GM23248 (cell line): ENCODE data around the gene FOXK1. TPM values are rescaled to one million over a fixed set of nuclear protein-coding genes. Genes with fewer than 3 reads are reported as not detected.

Experiments
- DNase-seq: peaks from one replicate; pipeline ENCODE4 v3.0.0-alpha.2; 2015
- H2AFZ ChIP-seq: fragments of 200-600 bp; sonication (generic); 2 replicates; pipeline ENCODE4 v1.6.1; 2016; ENCODE audit warnings: antibody characterized with exemption
- H3F3A ChIP-seq: fragments of 200-600 bp; sonication (generic); 2 replicates; pipeline ENCODE4 v1.6.1; 2016; ENCODE audit warnings: mild to moderate bottlenecking, antibody characterized with exemption, mixed run types; ENCODE audit not compliant: insufficient read depth
- H3K27ac ChIP-seq: fragments of 200-600 bp; sonication (generic); 2 replicates; pipeline ENCODE4 v1.5.1; 2016; ENCODE audit warnings: mild to moderate bottlenecking
- H3K27me3 ChIP-seq: fragments of 200-600 bp; sonication (generic); replicated peaks from 2 replicates; pipeline ENCODE4 v1.6.1; 2016; ENCODE audit warnings: mild to moderate bottlenecking; ENCODE audit not compliant: insufficient read depth
- H3K36me3 ChIP-seq: fragments of 200-600 bp; sonication (generic); 2 replicates; pipeline ENCODE4 v1.6.1; 2016; ENCODE audit warnings: low read depth, mild to moderate bottlenecking
- H3K4me1 ChIP-seq: fragments of 200-600 bp; sonication (generic); 2 replicates; pipeline ENCODE4 v1.6.1; 2016; ENCODE audit warnings: mild to moderate bottlenecking; ENCODE audit not compliant: insufficient read depth
- H3K4me2 ChIP-seq: fragments of 200-600 bp; sonication (generic); one replicate; pipeline ENCODE4 v1.6.1; 2016; ENCODE audit warnings: mild to moderate bottlenecking; ENCODE audit not compliant: unreplicated experiment
- H3K4me3 ChIP-seq: fragments of 200-600 bp; sonication (generic); 2 replicates; pipeline ENCODE4 v1.5.1; 2016; ENCODE audit warnings: mild to moderate bottlenecking
- H3K79me2 ChIP-seq: fragments of 200-600 bp; sonication (generic); 2 replicates; pipeline ENCODE4 v1.6.1; 2016; ENCODE audit warnings: mild to moderate bottlenecking; ENCODE audit not compliant: insufficient read depth
- H3K9ac ChIP-seq: fragments of 200-600 bp; sonication (generic); 2 replicates; pipeline ENCODE4 v1.6.1; 2016; ENCODE audit warnings: mild to moderate bottlenecking
- H3K9me2 ChIP-seq: fragments of 200-600 bp; sonication (generic); 2 replicates; pipeline ENCODE4 v1.6.1; 2016; ENCODE audit warnings: mixed run types, mild to moderate bottlenecking, moderate library complexity; ENCODE audit not compliant: insufficient read depth
- H3K9me3 ChIP-seq: fragments of 200-600 bp; sonication (generic); one replicate; pipeline ENCODE4 v1.6.1; 2017; ENCODE audit warnings: low read depth
- H4K20me1 ChIP-seq: fragments of 200-600 bp; sonication (generic); 2 replicates; pipeline ENCODE4 v1.6.0; 2016; ENCODE audit not compliant: insufficient read depth
- EZH2 ChIP-seq: fragments of 200-600 bp; sonication (generic); IDR thresholded peaks from 2 replicates; pipeline ENCODE4 v1.6.1; 2018; ENCODE audit warnings: antibody characterized with exemption, mild to moderate bottlenecking; ENCODE audit not compliant: insufficient read depth, poor library complexity, severe bottlenecking
- EZH2phosphoT487 ChIP-seq: fragments of 200-600 bp; sonication (generic); IDR thresholded peaks from 2 replicates; pipeline ENCODE4 v1.6.1; 2018; ENCODE audit warnings: antibody characterized with exemption, moderate library complexity, mild to moderate bottlenecking, low read depth; ENCODE audit not compliant: insufficient read depth
- WGBS, 2 experiments: methylation state at CpG; one replicate each; pipeline ENCODE4 v1.1.6; 2015 to 2017; ENCODE audit warnings: low lambda C conversion rate in 2 of 2, low coverage in 1 of 2; ENCODE audit errors: missing lambda C conversion rate in 2 of 2; 5-methylcytosine and 5-hydroxymethylcytosine counted together
- in situ Hi-C: fragments of 300-500 bp; cut with MboI; formaldehyde crosslinking; loops from 2 replicates; pipeline ENCODE4 v1.15.0; 2020
- polyA plus RNA-seq: library from polyadenylated mRNA; unstranded; fragments of >200 nt; fragmentation: Nextera tagmentation; extraction: Ambion mirVana; gene quantifications from 2 replicates; pipeline ENCODE4 v1.2.1, GENCODE V29; 2016
- total RNA-seq: library from RNA; depleted of rRNA; stranded (reverse); fragments of >200 nt; shearing (Covaris generic); gene quantifications from 2 replicates; pipeline ENCODE4 v1.2.3, GENCODE V29; 2014

FOXK1 gene
- total and polyA plus RNA-seq, 2 experiments from 2014 or later, result 8.5 to 16.4 TPM

- Histone ChIP-seq H3K36me3 (no peaks in the 10 kb centered on the region), H3K9me2 (no peaks in the 10 kb centered on the region), H3K9me3 (no peaks in the 10 kb centered on the region), H4K20me1 (no peaks in the 10 kb centered on the region), H3K4me2 (no peak overlapping the region), H3K4me1 (no peaks in the 10 kb centered on the region), H3K27ac (no peak overlapping the region), H3K4me3 (no peak overlapping the region), H3K27me3 (no peaks in the 10 kb centered on the region), H2AFZ (no peak overlapping the region), H3F3A (no peaks in the 10 kb centered on the region), H3K79me2 (no peaks in the 10 kb centered on the region), H3K9ac (no peak overlapping the region)
- in situ Hi-C loops, result no loop called here
- no peak for TF ChIP-seq EZH2phosphoT487
- no peak for TF ChIP-seq EZH2
- 74 to 84% methylated on average over 10 to 14 of the region's 14 CpGs for WGBS, 2 experiments
- no peak for DNase-seq
Observed at GRCh38 chr7:4814433-4814832, 132.3 kb downstream of the FOXK1 start.

DNA sequence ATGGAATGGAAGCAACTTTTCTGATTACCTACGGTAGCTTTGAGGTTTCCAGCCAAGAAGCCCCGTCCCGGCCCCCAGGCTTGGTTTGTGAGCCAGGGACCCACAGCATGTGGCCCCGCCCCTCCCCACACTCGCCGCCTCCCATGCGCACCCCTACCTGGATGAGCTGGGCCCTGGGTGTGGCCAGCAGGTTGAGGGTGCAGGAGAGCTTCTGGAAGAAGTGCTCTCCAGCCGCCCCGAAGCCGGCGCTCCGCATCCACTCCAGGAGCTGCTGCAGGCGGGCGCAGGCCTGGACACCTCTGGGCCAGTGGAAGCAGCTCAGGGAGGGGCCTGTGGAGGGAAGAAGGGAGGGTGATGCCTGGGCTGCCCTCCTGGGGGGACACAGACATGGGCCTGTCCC, 133.0 kb downstream of the FOXK1 start:
- TF ChIP-seq EZH2phosphoT487 (no peak), EZH2 (no peak)
- Histone ChIP-seq H3K9me3 (no peaks in the 10 kb centered on the region), H4K20me1 (no peaks in the 10 kb centered on the region), H3F3A (no peaks in the 10 kb centered on the region), H3K4me3 (no peak overlapping the region), H3K4me2 (no peak overlapping the region), H2AFZ (no peak overlapping the region), H3K9ac (no peak overlapping the region), H3K36me3 (no peaks in the 10 kb centered on the region), H3K79me2 (no peaks in the 10 kb centered on the region), H3K27me3 (no peaks in the 10 kb centered on the region), H3K9me2 (no peaks in the 10 kb centered on the region), H3K27ac (no peak overlapping the region), H3K4me1 (no peaks in the 10 kb centered on the region)
- WGBS, 2 experiments, result 96 to 97% methylated on average over 10 to 14 of the region's 14 CpGs
- in situ Hi-C loops, result no loop called here
- DNase-seq, result no peak

GRCh38 chr7:4815609-4816418, 133.7 kb downstream of the FOXK1 start:
- no peaks in the 10 kb centered on the region for H3K9me3 ChIP-seq
- no peak overlapping the region for H3K4me2 ChIP-seq
- H3F3A ChIP-seq, result no peaks in the 10 kb centered on the region
- H3K27me3 ChIP-seq, result no peaks in the 10 kb centered on the region
- no peaks in the 10 kb centered on the region for H3K4me1 ChIP-seq
- DNase-seq, result no peak
- TF ChIP-seq EZH2 (no peak), EZH2phosphoT487 (no peak)
- no peak overlapping the region for H3K27ac ChIP-seq
- 90 to 96% methylated on average over 31 to 38 of the region's 38 CpGs for whole genome bisulfite sequencing, 2 experiments
- in situ Hi-C loops, result no loop called here
- no peak overlapping the region for H2AFZ ChIP-seq
- H3K4me3 ChIP-seq, result no peak overlapping the region
- H3K36me3 ChIP-seq, result no peaks in the 10 kb centered on the region
- H4K20me1 ChIP-seq, result no peaks in the 10 kb centered on the region
- no peaks in the 10 kb centered on the region for H3K9me2 ChIP-seq
- no peak overlapping the region for H3K9ac ChIP-seq
- H3K79me2 ChIP-seq, result no peaks in the 10 kb centered on the region

- Histone ChIP-seq H3K9me2 (no peaks in the 10 kb centered on the region), H3K9ac (no peak overlapping the region), H3K79me2 (no peaks in the 10 kb centered on the region), H3K27me3 (no peaks in the 10 kb centered on the region), H3K4me2 (no peak overlapping the region), H4K20me1 (no peaks in the 10 kb centered on the region), H3K4me1 (no peaks in the 10 kb centered on the region), H3K36me3 (no peaks in the 10 kb centered on the region), H3K4me3 (no peak overlapping the region), H3K27ac (no peak overlapping the region), H2AFZ (no peak overlapping the region), H3F3A (no peaks in the 10 kb centered on the region), H3K9me3 (no peaks in the 10 kb centered on the region)
- TF ChIP-seq EZH2, result no peak
- TF ChIP-seq EZH2phosphoT487, result no peak
- WGBS, 2 experiments, result 86 to 91% methylated on average over 12 to 26 of the region's 26 CpGs
- no peak for DNase-seq
- in situ Hi-C loops, result no loop called here
Observed at GRCh38 chr7:4816419-4817080, 134.5 kb downstream of the FOXK1 start.
